A172 (cell line): Measurements from ENCODE around the gene MSGN1. TPM values are rescaled to one million over a fixed set of nuclear protein-coding genes. Genes with fewer than 3 reads are reported as not detected.

Source experiments
- DNase-seq: peaks from one replicate; pipeline ENCODE4 v3.0.0-alpha.2; 2015; ENCODE audit warnings: low spot score
- total RNA-seq: library from RNA; depleted of rRNA; stranded (reverse); fragments of >200 nt; shearing (Covaris generic); gene quantifications from 2 replicates; pipeline ENCODE4 v1.2.3, GENCODE V29; 2014; rRNA removed

The MSGN1 gene
- total RNA-seq, 1 experiment from 2014 or later = not detected

GRCh38 chr2:17847236-17847635 lies 31.0 kb downstream of the MSGN1 start:
- no peak for DNase-seq

DNA sequence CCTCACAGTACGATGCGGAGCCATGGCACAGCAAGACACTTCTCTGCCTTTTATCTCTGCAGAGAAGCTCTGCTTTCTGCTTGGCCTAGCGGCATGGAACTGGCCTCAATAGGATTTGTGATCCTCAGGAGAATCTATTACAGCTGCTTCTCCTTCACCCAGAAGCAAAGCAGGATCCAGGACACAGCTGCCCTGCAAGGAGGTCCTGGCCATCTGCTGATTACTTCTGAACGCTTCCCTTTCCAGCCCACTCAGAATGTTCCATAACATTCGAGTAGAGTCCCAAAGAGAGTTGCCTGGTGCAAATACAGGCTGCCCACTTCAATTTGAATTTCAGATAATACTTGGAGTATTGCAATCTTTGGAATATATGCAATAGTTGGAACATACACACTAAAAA lies 33.0 kb downstream of the MSGN1 start:
- no peak for DNase-seq

DNA sequence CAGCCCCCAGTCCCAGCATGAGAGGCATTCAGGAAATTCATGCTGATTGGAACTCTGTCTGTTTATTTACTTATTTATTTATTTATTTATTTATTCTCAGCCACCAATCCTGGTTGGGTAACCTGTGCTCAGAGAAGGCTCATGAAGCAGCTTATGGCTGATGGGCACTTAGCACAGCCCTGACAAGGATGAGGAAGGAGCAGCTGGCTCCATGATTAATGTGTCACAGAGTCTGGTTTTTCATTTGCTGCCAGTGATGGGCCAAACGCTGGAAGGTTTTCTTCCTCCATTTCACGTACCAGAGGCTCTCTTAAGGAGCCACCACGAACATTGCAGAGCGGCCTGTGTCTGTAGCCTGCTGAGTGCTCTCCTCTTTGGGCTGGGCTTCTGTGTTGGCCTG lies 33.9 kb downstream of the MSGN1 start:
- DNase-seq = no peak

DNA sequence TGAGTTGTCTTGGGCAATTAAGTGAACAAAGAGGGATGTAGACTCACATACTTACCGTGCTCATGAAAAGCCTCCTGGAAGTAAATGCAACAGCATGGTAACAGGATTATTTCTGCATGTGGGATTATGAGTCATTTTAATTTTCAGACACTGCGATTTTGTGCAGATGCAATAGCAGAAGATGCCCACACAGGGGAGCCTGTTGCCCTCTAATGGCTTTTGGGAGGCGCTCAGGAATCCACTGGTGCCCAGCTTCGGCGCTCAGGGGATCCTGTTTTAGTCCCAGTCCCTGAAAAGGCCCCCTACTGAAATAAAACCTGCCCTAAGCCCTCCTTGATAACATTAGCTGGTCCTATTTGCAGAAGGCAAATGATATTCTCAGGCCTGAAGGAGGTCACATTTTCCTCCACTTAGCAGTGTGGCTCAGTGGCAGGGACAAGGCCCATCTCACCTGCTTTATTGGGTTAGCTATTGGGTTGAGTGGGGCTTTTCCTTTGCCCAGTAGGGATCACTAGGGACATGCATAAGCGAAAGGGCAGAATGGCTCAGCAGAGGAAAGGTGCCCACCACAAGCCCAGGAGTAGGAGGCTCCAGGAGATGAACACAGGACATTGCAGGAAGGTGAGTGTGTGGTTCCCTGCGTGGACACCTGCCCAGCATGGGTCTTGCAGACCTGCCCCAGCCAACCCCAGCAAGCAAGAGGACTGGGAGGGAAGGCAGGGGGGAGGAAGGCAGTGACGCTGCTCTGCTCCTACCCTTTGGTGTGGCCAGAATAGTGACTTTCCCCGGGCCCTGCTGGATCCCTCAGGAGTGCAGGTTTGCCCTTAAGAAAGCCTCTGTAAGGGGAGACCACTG lies 35.7 kb downstream of the MSGN1 start:
- peak; percentile 72 for DNase-seq

GRCh38 chr2:17853799-17854198 lies 37.5 kb downstream of the MSGN1 start:
- DNase-seq = no peak

- peak; percentile 45 for DNase-seq
Observed at GRCh38 chr2:17857021-17857420, 40.8 kb downstream of the MSGN1 start.

DNA sequence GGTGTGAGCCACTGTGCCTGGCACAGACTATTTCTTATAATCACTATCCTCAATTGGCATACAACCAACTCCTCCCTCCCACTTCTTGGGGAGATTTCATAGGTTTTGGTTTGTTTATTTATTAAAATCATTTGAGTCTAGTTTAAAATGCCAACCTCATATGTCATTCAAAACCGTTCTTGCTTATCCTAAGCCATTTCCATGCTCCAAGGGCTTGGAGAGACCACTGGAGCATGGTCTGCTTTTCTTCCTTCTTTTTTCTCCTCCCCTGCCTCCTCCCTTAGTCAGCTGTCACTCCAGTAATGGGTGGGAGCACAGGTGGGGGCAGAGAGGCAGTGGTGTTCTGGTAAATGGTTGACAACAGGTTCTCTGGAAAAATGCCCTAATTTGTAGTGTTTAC lies 41.8 kb downstream of the MSGN1 start:
- no peak for DNase-seq

GRCh38 chr2:17863539-17863938 lies 47.3 kb downstream of the MSGN1 start:
- no peak for DNase-seq

- no peak for DNase-seq
Observed at GRCh38 chr2:17864676-17865075, 48.4 kb downstream of the MSGN1 start.

GRCh38 chr2:17867133-17867532 lies 50.9 kb downstream of the MSGN1 start:
- DNase-seq = no peak

Other genes with a start within 250 kb of the MSGN1 start
- 29.4 and 38.6 TPM in 2 replicates for gene SMC6, start 62.6 kb upstream of the MSGN1 start, total RNA-seq
- gene GEN1, start 62.3 kb upstream of the MSGN1 start, total RNA-seq = 24.7 and 31.2 TPM in 2 replicates
- 4.4 and 7.3 TPM in 2 replicates for gene KCNS3, start 62.2 kb downstream of the MSGN1 start, total RNA-seq